Measurements from ENCODE around the gene KRCC1.

KRCC1 gene

DNA sequence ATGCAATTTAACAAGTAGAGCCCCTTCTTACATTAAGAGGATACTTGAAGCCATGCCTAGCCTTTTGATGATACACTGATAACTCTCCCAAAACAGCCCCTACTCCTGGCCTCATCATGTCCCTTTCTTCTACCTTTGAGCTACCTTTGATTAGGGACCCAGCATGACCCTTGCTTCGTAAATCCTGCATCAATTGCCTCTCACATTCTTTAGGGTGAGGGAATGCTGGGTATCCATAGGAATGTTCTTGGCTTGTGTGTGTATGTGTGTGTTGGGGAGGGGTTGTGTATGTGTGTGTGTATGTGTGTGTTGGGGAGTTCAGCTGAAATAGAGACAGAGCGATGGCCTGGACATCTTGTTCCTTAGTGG, 5.3 kb upstream of the KRCC1 start:
- no peak overlapping the region for H3K14ac ChIP-seq (ENCODE audit: low read length)
- no peak overlapping the region for H2BK12ac ChIP-seq (ENCODE audit: low read length)
- H3K79me2 ChIP-seq (ENCODE audit: control insufficient read depth, insufficient read depth, low read length, poor library complexity) = no peaks in the 10 kb centered on the region
- no peaks in the 10 kb centered on the region for H3K36me3 ChIP-seq (ENCODE audit: control insufficient read depth in 1 of 2, insufficient read depth in 2 of 2, low read length in 2 of 2)
- no peak for DNase-seq
- H3K4me3 ChIP-seq (ENCODE audit: low read depth, low read length) = no peak overlapping the region
- H3K4me2 ChIP-seq (ENCODE audit: low read length) = no peak overlapping the region
- no peak overlapping the region for H3K23ac ChIP-seq (ENCODE audit: low read length)
- H3K9ac ChIP-seq (ENCODE audit: low read length) = no peak overlapping the region
- no peak overlapping the region for H2BK120ac ChIP-seq (ENCODE audit: insufficient read depth, low read length, poor library complexity)
- no peak overlapping the region for H4K12ac ChIP-seq (ENCODE audit: low read depth, low read length)
- no peak overlapping the region for H4K8ac ChIP-seq (ENCODE audit: low read depth, low read length)
- H3K79me1 ChIP-seq (ENCODE audit: low read length) = no peaks in the 10 kb centered on the region
- H3K27ac ChIP-seq (ENCODE audit: low read depth, low read length) = no peak overlapping the region
- H2BK5ac ChIP-seq (ENCODE audit: low read depth, low read length, poor library complexity) = no peak overlapping the region
- peaks cover 2 to 5% of the 10 kb centered on the region in 2 experiments for H3K4me1 ChIP-seq (ENCODE audit: control insufficient read depth in 1 of 2, insufficient read depth in 2 of 2, low read length in 2 of 2)
- no peaks in the 10 kb centered on the region for H3K9me3 ChIP-seq (ENCODE audit: insufficient read depth, low read depth, low read length)
- H3K27me3 ChIP-seq (ENCODE audit: insufficient read depth, low read length) = no peaks in the 10 kb centered on the region
- H4K91ac ChIP-seq (ENCODE audit: low read depth, low read length) = no peak overlapping the region
- H3K18ac ChIP-seq (ENCODE audit: low read length) = no peak overlapping the region
- no peak overlapping the region for H2AFZ ChIP-seq (ENCODE audit: insufficient read depth, low read length, poor library complexity)
- WGBS (ENCODE audit: extremely low coverage, insufficient coverage, insufficient read length) = no CpG with 5 or more reads among the region's 2 CpGs
- H3K4ac ChIP-seq (ENCODE audit: low read depth, low read length) = no peak overlapping the region
- no peak overlapping the region for H2AK5ac ChIP-seq (ENCODE audit: low read length)

DNA sequence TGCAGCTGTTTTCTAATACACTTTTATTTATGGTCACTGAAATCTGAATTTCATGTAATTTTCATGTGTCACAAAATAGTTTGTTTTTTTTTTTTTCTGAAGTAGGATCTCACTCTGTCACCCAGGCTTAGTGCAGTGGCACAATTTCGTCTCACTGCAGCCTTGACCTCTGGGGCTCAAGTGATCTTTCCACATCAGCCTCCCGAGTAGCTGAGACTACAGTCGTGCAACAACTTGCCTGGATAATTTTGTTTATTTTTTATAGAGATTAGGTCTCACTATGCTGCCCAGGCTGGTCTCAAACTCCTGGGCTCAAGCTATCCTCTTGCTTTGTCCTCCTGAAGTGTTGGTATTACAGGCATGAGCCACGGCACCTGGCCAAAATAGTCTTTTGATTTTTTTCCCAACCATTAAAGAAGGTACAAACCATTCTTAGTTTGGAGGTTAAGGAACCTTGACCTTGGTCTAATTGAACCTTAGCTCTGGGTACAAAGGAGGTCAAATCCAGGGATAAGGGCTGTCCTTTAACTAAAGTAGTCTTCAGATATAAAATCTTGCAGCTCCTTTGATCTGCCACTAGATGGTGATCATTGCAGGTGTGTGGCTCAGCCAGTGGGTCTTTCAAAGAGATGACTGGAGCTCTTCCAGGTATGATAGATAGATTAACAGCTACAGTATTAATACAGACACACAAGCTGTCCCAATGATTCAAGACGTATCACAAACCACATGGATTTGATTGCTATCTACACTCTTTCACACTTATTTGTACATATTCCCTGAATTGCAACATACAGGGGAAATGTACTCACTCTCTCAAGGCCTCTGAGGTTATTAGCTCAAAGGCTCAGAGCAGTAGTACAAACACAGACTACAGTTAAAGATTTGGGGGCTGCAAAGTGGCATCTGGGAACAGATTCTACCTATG, 4.7 kb upstream of the KRCC1 start:
- H2AK5ac ChIP-seq (ENCODE audit: low read length) = no peak overlapping the region
- peaks cover 3% of the 10 kb centered on the region for H3K79me1 ChIP-seq (ENCODE audit: low read length)
- H2BK12ac ChIP-seq (ENCODE audit: low read length) = no peak overlapping the region
- no peaks in the 10 kb centered on the region for H3K36me3 ChIP-seq (ENCODE audit: control insufficient read depth in 1 of 2, insufficient read depth in 2 of 2, low read length in 2 of 2)
- H2BK5ac ChIP-seq (ENCODE audit: low read depth, low read length, poor library complexity) = no peak overlapping the region
- no peak overlapping the region for H2AFZ ChIP-seq (ENCODE audit: insufficient read depth, low read length, poor library complexity)
- H4K8ac ChIP-seq (ENCODE audit: low read depth, low read length) = no peak overlapping the region
- DNase-seq = peak in 1 of 2 donors; percentile 75
- no peak overlapping the region for H3K4ac ChIP-seq (ENCODE audit: low read depth, low read length)
- H3K27ac ChIP-seq (ENCODE audit: low read depth, low read length) = no peak overlapping the region
- H3K14ac ChIP-seq (ENCODE audit: low read length) = no peak overlapping the region
- peaks cover 2 to 5% of the 10 kb centered on the region in 2 experiments for H3K4me1 ChIP-seq (ENCODE audit: control insufficient read depth in 1 of 2, insufficient read depth in 2 of 2, low read length in 2 of 2)
- no peak overlapping the region for H4K12ac ChIP-seq (ENCODE audit: low read depth, low read length)
- peaks cover 3% of the 10 kb centered on the region for H3K79me2 ChIP-seq (ENCODE audit: control insufficient read depth, insufficient read depth, low read length, poor library complexity)
- H4K91ac ChIP-seq (ENCODE audit: low read depth, low read length) = no peak overlapping the region
- no peaks in the 10 kb centered on the region for H3K9me3 ChIP-seq (ENCODE audit: insufficient read depth, low read depth, low read length)
- no peak overlapping the region for H3K23ac ChIP-seq (ENCODE audit: low read length)
- WGBS (ENCODE audit: extremely low coverage, insufficient coverage, insufficient read length) = no CpG with 5 or more reads among the region's 5 CpGs
- no peak overlapping the region for H3K9ac ChIP-seq (ENCODE audit: low read length)
- H3K4me2 ChIP-seq (ENCODE audit: low read length) = no peak overlapping the region
- no peaks in the 10 kb centered on the region for H3K27me3 ChIP-seq (ENCODE audit: insufficient read depth, low read length)
- H3K18ac ChIP-seq (ENCODE audit: low read length) = no peak overlapping the region
- no peak overlapping the region for H2BK120ac ChIP-seq (ENCODE audit: insufficient read depth, low read length, poor library complexity)
- H3K4me3 ChIP-seq (ENCODE audit: low read depth, low read length) = no peak overlapping the region

DNA sequence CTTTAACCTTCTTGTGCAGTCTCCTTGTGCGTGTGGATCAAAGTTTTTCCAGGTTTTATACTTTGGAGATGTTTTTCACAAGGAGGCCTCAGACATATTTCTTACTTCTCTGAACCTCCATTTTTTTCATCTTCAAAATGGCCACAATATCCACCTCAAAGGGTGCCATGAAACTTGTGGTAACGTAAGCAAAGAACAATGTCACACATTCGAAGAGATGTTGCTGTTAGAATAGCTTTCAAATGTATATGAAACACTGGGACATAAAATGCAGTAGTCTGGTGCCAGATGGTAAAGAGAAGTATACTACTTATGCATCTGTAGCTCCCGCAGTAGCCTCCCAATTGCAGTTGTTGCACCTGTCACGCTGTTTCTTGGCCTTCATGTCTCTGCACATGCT, 2.6 kb upstream of the KRCC1 start:
- no peak overlapping the region for H3K4me3 ChIP-seq (ENCODE audit: low read depth, low read length)
- H3K79me2 ChIP-seq (ENCODE audit: control insufficient read depth, insufficient read depth, low read length, poor library complexity) = peaks cover 11% of the 10 kb centered on the region
- H3K18ac ChIP-seq (ENCODE audit: low read length) = no peak overlapping the region
- WGBS (ENCODE audit: extremely low coverage, insufficient coverage, insufficient read length) = no CpG with 5 or more reads among the region's 5 CpGs
- no peak overlapping the region for H2AFZ ChIP-seq (ENCODE audit: insufficient read depth, low read length, poor library complexity)
- no peak overlapping the region for H2BK5ac ChIP-seq (ENCODE audit: low read depth, low read length, poor library complexity)
- H3K9me3 ChIP-seq (ENCODE audit: insufficient read depth, low read depth, low read length) = no peaks in the 10 kb centered on the region
- H3K4me1 ChIP-seq (ENCODE audit: control insufficient read depth in 1 of 2, insufficient read depth in 2 of 2, low read length in 2 of 2) = peaks cover 12 to 13% of the 10 kb centered on the region in 2 experiments
- no peak overlapping the region for H3K23ac ChIP-seq (ENCODE audit: low read length)
- H3K79me1 ChIP-seq (ENCODE audit: low read length) = peaks cover 9% of the 10 kb centered on the region
- no peak overlapping the region for H3K14ac ChIP-seq (ENCODE audit: low read length)
- no peak overlapping the region for H3K9ac ChIP-seq (ENCODE audit: low read length)
- no peaks in the 10 kb centered on the region for H3K36me3 ChIP-seq (ENCODE audit: control insufficient read depth in 1 of 2, insufficient read depth in 2 of 2, low read length in 2 of 2)
- no peak overlapping the region for H3K4ac ChIP-seq (ENCODE audit: low read depth, low read length)
- H3K27me3 ChIP-seq (ENCODE audit: insufficient read depth, low read length) = no peaks in the 10 kb centered on the region
- H3K27ac ChIP-seq (ENCODE audit: low read depth, low read length) = no peak overlapping the region
- no peak overlapping the region for H4K12ac ChIP-seq (ENCODE audit: low read depth, low read length)
- no peak overlapping the region for H3K4me2 ChIP-seq (ENCODE audit: low read length)
- H2AK5ac ChIP-seq (ENCODE audit: low read length) = no peak overlapping the region
- no peak for DNase-seq
- no peak overlapping the region for H2BK120ac ChIP-seq (ENCODE audit: insufficient read depth, low read length, poor library complexity)
- H4K8ac ChIP-seq (ENCODE audit: low read depth, low read length) = no peak overlapping the region
- H2BK12ac ChIP-seq (ENCODE audit: low read length) = no peak overlapping the region
- H4K91ac ChIP-seq (ENCODE audit: low read depth, low read length) = no peak overlapping the region

DNA sequence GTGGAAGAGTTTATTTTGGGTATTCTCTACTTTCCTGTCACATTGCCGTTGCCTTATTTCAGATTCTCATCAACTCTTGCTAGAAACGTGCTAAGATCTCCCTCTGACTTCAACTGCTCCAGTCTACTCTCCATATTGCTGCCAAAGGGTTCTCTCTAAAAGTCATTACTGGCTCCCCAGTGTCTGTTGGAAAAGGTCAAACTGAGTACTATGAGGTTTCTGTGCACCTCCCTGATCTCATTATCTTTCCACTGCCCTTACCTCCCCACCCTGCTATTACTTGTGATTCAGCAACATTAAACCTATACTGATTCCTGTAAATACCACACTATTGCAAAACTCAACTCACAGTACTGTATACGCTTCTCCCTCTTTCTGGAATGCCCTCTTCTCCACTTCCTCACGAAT, 1.9 kb upstream of the KRCC1 start:
- H3K4ac ChIP-seq (ENCODE audit: low read depth, low read length) = no peak overlapping the region
- no peak overlapping the region for H3K9ac ChIP-seq (ENCODE audit: low read length)
- no peak overlapping the region for H2BK120ac ChIP-seq (ENCODE audit: insufficient read depth, low read length, poor library complexity)
- no peak overlapping the region for H4K12ac ChIP-seq (ENCODE audit: low read depth, low read length)
- no peak for DNase-seq
- WGBS (ENCODE audit: extremely low coverage, insufficient coverage, insufficient read length) = no CpG with 5 or more reads among the region's 4 CpGs
- H3K36me3 ChIP-seq (ENCODE audit: control insufficient read depth in 1 of 2, insufficient read depth in 2 of 2, low read length in 2 of 2) = no peaks in the 10 kb centered on the region
- no peak overlapping the region for H3K18ac ChIP-seq (ENCODE audit: low read length)
- H2BK12ac ChIP-seq (ENCODE audit: low read length) = no peak overlapping the region
- peaks cover 9% of the 10 kb centered on the region for H3K79me1 ChIP-seq (ENCODE audit: low read length)
- peaks cover 12 to 13% of the 10 kb centered on the region in 2 experiments for H3K4me1 ChIP-seq (ENCODE audit: control insufficient read depth in 1 of 2, insufficient read depth in 2 of 2, low read length in 2 of 2)
- no peak overlapping the region for H4K8ac ChIP-seq (ENCODE audit: low read depth, low read length)
- no peak overlapping the region for H3K4me2 ChIP-seq (ENCODE audit: low read length)
- no peaks in the 10 kb centered on the region for H3K27me3 ChIP-seq (ENCODE audit: insufficient read depth, low read length)
- H3K79me2 ChIP-seq (ENCODE audit: control insufficient read depth, insufficient read depth, low read length, poor library complexity) = peaks cover 11% of the 10 kb centered on the region
- no peak overlapping the region for H3K4me3 ChIP-seq (ENCODE audit: low read depth, low read length)
- H2AFZ ChIP-seq (ENCODE audit: insufficient read depth, low read length, poor library complexity) = no peak overlapping the region
- no peaks in the 10 kb centered on the region for H3K9me3 ChIP-seq (ENCODE audit: insufficient read depth, low read depth, low read length)
- H2AK5ac ChIP-seq (ENCODE audit: low read length) = no peak overlapping the region
- H4K91ac ChIP-seq (ENCODE audit: low read depth, low read length) = no peak overlapping the region
- H3K27ac ChIP-seq (ENCODE audit: low read depth, low read length) = no peak overlapping the region
- H3K14ac ChIP-seq (ENCODE audit: low read length) = no peak overlapping the region
- H3K23ac ChIP-seq (ENCODE audit: low read length) = no peak overlapping the region
- no peak overlapping the region for H2BK5ac ChIP-seq (ENCODE audit: low read depth, low read length, poor library complexity)

Measured in trophoblast cell (in vitro differentiated cells and primary cell).